ENCODE data around the gene FZD2. TPM values are rescaled to one million over a fixed set of nuclear protein-coding genes. Genes with fewer than 3 reads are reported as not detected.
"Not testable (repeated sequence)": the region's sequence is repeated elsewhere in the genome, so short reads cannot be mapped to it uniquely, and the experiment has no call there.

The FZD2 gene
- total RNA-seq, 1 donor from 2014 or later: not detected

DNA sequence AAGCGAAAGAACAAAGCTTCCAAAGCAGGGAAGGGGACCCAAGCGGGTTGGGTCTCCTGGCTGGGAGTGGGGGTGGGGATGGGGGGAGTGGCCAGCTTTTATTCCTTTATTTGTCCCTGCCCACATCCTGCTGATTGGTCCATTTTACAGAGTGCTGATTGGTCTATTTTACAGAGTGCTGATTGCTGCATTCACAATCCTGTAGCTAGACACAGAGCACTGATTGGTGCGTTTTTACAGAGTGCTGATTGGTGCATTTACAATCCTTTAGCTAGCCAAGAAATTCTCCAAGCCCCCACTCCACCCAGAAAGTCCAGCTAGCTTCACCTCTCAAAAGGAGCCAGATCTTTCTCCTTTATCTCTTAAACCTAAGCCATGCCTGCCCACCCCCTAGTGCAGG is 19.4 kb upstream of the FZD2 start:
- H3K4me1 Mint-ChIP-seq (ENCODE audit: low read depth); H3K9me3 Mint-ChIP-seq; H3K27me3 Mint-ChIP-seq (ENCODE audit: insufficient read depth); DNase-seq (ENCODE audit: low spot score); H3K36me3 Mint-ChIP-seq (ENCODE audit: low read depth); H3K4me3 Mint-ChIP-seq; H3K27ac Mint-ChIP-seq: not testable (repeated sequence)
- intact Hi-C loops (cut with micrococcal nuclease): loop anchor here (10.0 kb wide), 1 partner anchor 327 kb away; no protein-coding TSS in a partner anchor

- no peak for DNase-seq (ENCODE audit: low spot score)
- intact Hi-C loops (cut with micrococcal nuclease): loop anchor here (10.0 kb wide), 1 partner anchor 325 kb away; no protein-coding TSS in a partner anchor
- no peaks in the 10 kb centered on the region for H3K4me1 Mint-ChIP-seq (ENCODE audit: low read depth)
- peaks cover 16% of the 10 kb centered on the region for H3K27me3 Mint-ChIP-seq (ENCODE audit: insufficient read depth)
- no peaks in the 10 kb centered on the region for H3K9me3 Mint-ChIP-seq
- H3K4me3 Mint-ChIP-seq: no peak overlapping the region
- no peak overlapping the region for H3K27ac Mint-ChIP-seq
- no peaks in the 10 kb centered on the region for H3K36me3 Mint-ChIP-seq (ENCODE audit: low read depth)
Measured at GRCh38 chr17:44539673-44540072, 17.6 kb upstream of the FZD2 start.

- Mint-ChIP-seq H3K4me3 (no peak overlapping the region), H3K4me1 (ENCODE audit: low read depth) (no peaks in the 10 kb centered on the region), H3K27me3 (ENCODE audit: insufficient read depth) (peaks cover 18% of the 10 kb centered on the region), H3K36me3 (ENCODE audit: low read depth) (no peaks in the 10 kb centered on the region), H3K9me3 (no peaks in the 10 kb centered on the region), H3K27ac (no peak overlapping the region)
- no peak for DNase-seq (ENCODE audit: low spot score)
- intact Hi-C loops (cut with micrococcal nuclease): no loop called here
Measured at GRCh38 chr17:44540246-44541084, 16.8 kb upstream of the FZD2 start.

GRCh38 chr17:44541884-44542581 is 15.3 kb upstream of the FZD2 start:
- Mint-ChIP-seq H3K36me3 (ENCODE audit: low read depth) (no peaks in the 10 kb centered on the region), H3K4me3 (no peak overlapping the region), H3K9me3 (no peaks in the 10 kb centered on the region), H3K27me3 (ENCODE audit: insufficient read depth) (peaks cover 20% of the 10 kb centered on the region), H3K27ac (no peak overlapping the region), H3K4me1 (ENCODE audit: low read depth) (no peaks in the 10 kb centered on the region)
- intact Hi-C loops (cut with micrococcal nuclease): no loop called here
- no peak for DNase-seq (ENCODE audit: low spot score)

- Mint-ChIP-seq H3K27ac (no peak overlapping the region), H3K27me3 (ENCODE audit: insufficient read depth) (peaks cover 19% of the 10 kb centered on the region), H3K36me3 (ENCODE audit: low read depth) (no peaks in the 10 kb centered on the region), H3K4me1 (ENCODE audit: low read depth) (no peaks in the 10 kb centered on the region), H3K9me3 (no peaks in the 10 kb centered on the region), H3K4me3 (no peak overlapping the region)
- DNase-seq (ENCODE audit: low spot score): no peak
- intact Hi-C loops (cut with micrococcal nuclease): no loop called here
Measured at GRCh38 chr17:44543213-44543904, 13.9 kb upstream of the FZD2 start.

DNA sequence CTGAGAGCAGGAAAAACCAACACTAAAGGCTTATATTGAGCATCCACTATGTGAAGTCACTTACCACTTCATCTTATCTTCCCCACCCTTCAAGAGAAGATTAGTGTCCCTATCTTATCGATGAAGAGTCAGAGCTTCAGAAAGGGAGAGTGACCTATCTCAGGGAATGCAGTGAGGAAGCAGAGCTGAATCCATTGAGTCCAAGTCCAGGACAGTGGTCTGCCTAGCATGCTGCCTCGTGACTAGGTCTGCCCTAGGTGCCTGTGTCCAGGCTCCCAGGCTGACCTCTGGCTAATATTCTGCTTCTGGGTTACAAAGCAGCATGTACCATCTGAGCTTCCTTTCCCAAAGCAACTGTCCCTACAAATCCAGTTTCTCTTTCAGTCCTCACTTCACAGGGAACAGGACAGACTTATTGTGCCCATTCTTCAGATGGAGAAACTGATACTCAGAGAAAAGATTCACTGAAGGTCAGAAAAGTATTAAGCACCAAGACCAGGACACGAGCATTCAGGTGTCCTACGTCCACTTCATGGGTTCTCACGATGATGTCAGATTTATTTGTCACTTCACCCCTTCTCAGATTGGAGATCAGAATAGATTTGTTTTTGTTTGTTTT is 13.3 kb upstream of the FZD2 start:
- H3K4me1 Mint-ChIP-seq (ENCODE audit: low read depth): no peaks in the 10 kb centered on the region
- no peaks in the 10 kb centered on the region for H3K9me3 Mint-ChIP-seq
- intact Hi-C loops (cut with micrococcal nuclease): no loop called here
- no peak overlapping the region for H3K27ac Mint-ChIP-seq
- DNase-seq (ENCODE audit: low spot score): no peak
- peaks cover 18% of the 10 kb centered on the region for H3K27me3 Mint-ChIP-seq (ENCODE audit: insufficient read depth)
- H3K4me3 Mint-ChIP-seq: no peak overlapping the region
- no peaks in the 10 kb centered on the region for H3K36me3 Mint-ChIP-seq (ENCODE audit: low read depth)

GRCh38 chr17:44546671-44547606 is 10.3 kb upstream of the FZD2 start:
- H3K36me3 Mint-ChIP-seq (ENCODE audit: low read depth): no peaks in the 10 kb centered on the region
- H3K27ac Mint-ChIP-seq: no peak overlapping the region
- no peak for DNase-seq (ENCODE audit: low spot score)
- intact Hi-C loops (cut with micrococcal nuclease): no loop called here
- peaks cover 24% of the 10 kb centered on the region for H3K27me3 Mint-ChIP-seq (ENCODE audit: insufficient read depth)
- no peaks in the 10 kb centered on the region for H3K9me3 Mint-ChIP-seq
- H3K4me3 Mint-ChIP-seq: no peak overlapping the region
- no peaks in the 10 kb centered on the region for H3K4me1 Mint-ChIP-seq (ENCODE audit: low read depth)

- intact Hi-C loops (cut with micrococcal nuclease): no loop called here
- H3K9me3 Mint-ChIP-seq: no peaks in the 10 kb centered on the region
- no peak overlapping the region for H3K4me3 Mint-ChIP-seq
- no peak overlapping the region for H3K27ac Mint-ChIP-seq
- peaks cover 22% of the 10 kb centered on the region for H3K27me3 Mint-ChIP-seq (ENCODE audit: insufficient read depth)
- no peaks in the 10 kb centered on the region for H3K36me3 Mint-ChIP-seq (ENCODE audit: low read depth)
- H3K4me1 Mint-ChIP-seq (ENCODE audit: low read depth): no peaks in the 10 kb centered on the region
- DNase-seq (ENCODE audit: low spot score): no peak
Measured at GRCh38 chr17:44547625-44548267, 9.5 kb upstream of the FZD2 start.

DNA sequence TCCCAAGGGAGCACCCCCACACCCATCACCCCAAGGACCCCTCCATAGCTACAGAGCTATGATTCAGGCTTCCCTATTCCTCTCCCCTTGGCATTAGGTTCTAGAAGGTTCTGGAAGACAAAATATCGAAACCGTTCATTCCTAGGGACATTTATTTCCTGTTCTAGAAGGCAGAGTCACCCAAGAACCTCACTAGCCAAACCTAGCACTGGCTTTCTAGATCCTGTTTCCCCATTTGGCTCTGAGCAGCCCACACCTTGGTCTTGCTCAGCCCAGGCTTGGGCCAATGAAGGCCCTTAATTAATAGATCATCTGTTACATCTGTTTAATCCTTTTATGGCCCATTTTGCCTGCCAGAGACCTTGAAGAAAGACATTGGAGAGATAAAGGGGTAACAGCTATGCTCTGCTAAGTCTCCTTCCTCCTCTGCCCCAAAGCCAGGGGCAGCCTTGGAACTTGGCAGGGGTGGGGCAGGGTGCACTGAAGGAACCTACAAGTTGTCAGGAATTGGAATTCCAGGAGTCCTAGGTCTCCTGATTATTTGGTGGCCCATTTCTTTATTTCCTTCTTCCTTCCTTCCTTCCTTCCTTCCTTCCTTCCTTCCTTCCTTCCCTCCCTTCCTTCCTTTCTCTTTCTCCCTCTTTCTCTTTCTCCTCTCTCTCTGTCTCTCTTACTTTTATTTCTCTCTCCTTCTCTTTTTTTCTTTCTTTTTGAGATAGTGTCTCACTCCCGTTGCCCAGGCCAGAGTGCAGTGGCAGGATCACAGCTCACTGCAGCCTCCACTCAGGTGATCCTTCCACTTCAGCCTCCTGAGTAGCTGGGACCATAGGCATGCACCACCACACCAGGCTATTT is 8.7 kb upstream of the FZD2 start:
- Mint-ChIP-seq H3K4me3 (no peak overlapping the region), H3K36me3 (ENCODE audit: low read depth) (no peaks in the 10 kb centered on the region), H3K27me3 (ENCODE audit: insufficient read depth) (peaks cover 20% of the 10 kb centered on the region), H3K27ac (no peak overlapping the region), H3K4me1 (ENCODE audit: low read depth) (no peaks in the 10 kb centered on the region), H3K9me3 (no peaks in the 10 kb centered on the region)
- intact Hi-C loops (cut with micrococcal nuclease): no loop called here
- DNase-seq (ENCODE audit: low spot score): no peak

DNA sequence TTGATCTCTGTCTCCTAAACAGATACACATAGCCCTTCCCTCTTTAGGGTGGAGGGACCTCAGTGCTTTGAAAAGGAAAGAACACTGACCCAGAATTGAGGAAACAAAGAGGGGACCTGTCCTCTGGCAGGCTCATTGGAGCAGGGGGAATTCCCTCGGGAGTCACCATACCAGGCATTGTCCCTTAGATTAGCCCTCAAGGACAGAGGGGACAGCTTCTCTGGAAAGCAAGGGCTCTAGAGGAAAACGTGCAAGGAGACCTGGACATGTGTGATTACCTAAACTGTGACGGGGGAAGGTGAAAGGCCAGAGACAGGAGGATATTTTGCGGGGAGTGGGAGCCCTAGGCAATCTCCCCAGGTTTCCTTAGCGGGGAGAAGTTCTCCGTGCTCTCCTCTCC is 7.6 kb upstream of the FZD2 start:
- Mint-ChIP-seq H3K27me3 (ENCODE audit: insufficient read depth) (peaks cover 14% of the 10 kb centered on the region), H3K36me3 (ENCODE audit: low read depth) (no peaks in the 10 kb centered on the region), H3K9me3 (no peaks in the 10 kb centered on the region), H3K27ac (no peak overlapping the region), H3K4me3 (no peak overlapping the region), H3K4me1 (ENCODE audit: low read depth) (no peaks in the 10 kb centered on the region)
- intact Hi-C loops (cut with micrococcal nuclease): loop anchor here (10.0 kb wide), 1 partner anchor 645 kb away; the partner anchor contains the start of gene MPP2
- DNase-seq (ENCODE audit: low spot score): no peak

DNA sequence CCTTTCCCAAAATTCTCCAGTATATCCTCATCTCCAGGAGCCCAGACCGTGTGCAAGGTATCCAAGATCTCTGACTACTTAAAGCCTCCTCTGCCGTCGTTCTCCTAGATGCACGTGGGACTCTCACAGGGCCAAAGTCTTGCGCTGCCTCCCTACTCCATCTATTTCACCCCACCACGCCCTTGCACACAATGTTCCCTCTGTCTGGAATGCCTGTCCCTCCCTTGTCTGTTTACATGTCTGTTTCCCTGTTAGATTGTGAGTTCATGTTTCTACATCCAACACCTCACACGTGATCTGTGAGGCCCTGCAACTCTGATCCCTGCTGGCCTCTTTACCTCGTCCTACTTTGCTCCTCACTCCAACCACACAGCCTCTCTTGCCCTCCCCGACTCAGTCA is 4.9 kb upstream of the FZD2 start:
- H3K36me3 Mint-ChIP-seq (ENCODE audit: low read depth): no peaks in the 10 kb centered on the region
- H3K4me3 Mint-ChIP-seq: no peak overlapping the region
- DNase-seq (ENCODE audit: low spot score): no peak
- peaks cover 11% of the 10 kb centered on the region for H3K4me1 Mint-ChIP-seq (ENCODE audit: low read depth)
- H3K27me3 Mint-ChIP-seq (ENCODE audit: insufficient read depth): peaks cover 34% of the 10 kb centered on the region
- intact Hi-C loops (cut with micrococcal nuclease): loop anchor here (10.0 kb wide), 1 partner anchor 648 kb away; the partner anchor contains the start of gene MPP2
- no peaks in the 10 kb centered on the region for H3K9me3 Mint-ChIP-seq
- no peak overlapping the region for H3K27ac Mint-ChIP-seq
